Tibial nerve (tissue), 4 donors: ENCODE results near the gene SNED1. TPM values are rescaled to one million over a fixed set of nuclear protein-coding genes. Genes with fewer than 3 reads are reported as not detected.

ENCODE experiments used
- DNase-seq, 2 donors: peaks; one replicate each; pipeline ENCODE4 v3.0.0-alpha.2; 2019; ENCODE audit warnings: low spot score in 2 of 2
- H3K27ac ChIP-seq, 4 donors: fragments of 200-600 bp; sonication (generic) in 3 of 4; one replicate each; pipeline ENCODE4 v1.5.1; 2017 to 2019; ENCODE audit warnings: mild to moderate bottlenecking in 1 of 4
- H3K27me3 ChIP-seq, 2 donors: fragments of 200-600 bp; sonication (generic) in 1 of 2; one replicate each; pipeline versions ENCODE4 v1.5.1 to v1.6.0; 2017 to 2019
- H3K36me3 ChIP-seq, 3 donors: fragments of 200-600 bp; sonication (generic); one replicate each; pipeline ENCODE4 v1.5.1; 2018 to 2019
- H3K4me1 ChIP-seq, 4 donors: fragments of 200-600 bp; sonication (generic) in 3 of 4; one replicate each; pipeline ENCODE4 v1.5.1; 2017 to 2019
- H3K4me3 ChIP-seq, 4 donors: fragments of 200-600 bp; sonication (generic) in 3 of 4; one replicate each; pipeline ENCODE4 v1.5.1; 2017 to 2019; ENCODE audit warnings: mild to moderate bottlenecking in 1 of 4, moderate library complexity in 1 of 4
- H3K9me3 ChIP-seq, 4 donors: fragments of 200-600 bp; sonication (generic) in 3 of 4; one replicate each; pipeline ENCODE4 v1.5.1; 2017 to 2019
- CTCF ChIP-seq, 5 experiments: fragments of 200-600 bp in 3 of 5; fragments of 450-650 bp in 2 of 5; sonication (generic) in 3 of 5; IDR thresholded peaks; one replicate each; pipeline ENCODE4 v1.5.1; 2016 to 2019; ENCODE audit warnings: antibody characterized with exemption in 5 of 5, mild to moderate bottlenecking in 3 of 5, moderate library complexity in 2 of 5
- EP300 ChIP-seq, 2 donors: sonication (generic); formaldehyde crosslinking; IDR thresholded peaks; one replicate each; pipeline ENCODE4 v1.6.1; 2017; ENCODE audit warnings: antibody characterized with exemption in 2 of 2, mild to moderate bottlenecking in 1 of 2
- POLR2A ChIP-seq, 2 donors: fragments of 450-650 bp; IDR thresholded peaks; one replicate each; pipeline ENCODE4 v1.6.1; 2017; ENCODE audit warnings: antibody characterized with exemption in 2 of 2, mild to moderate bottlenecking in 2 of 2, moderate library complexity in 2 of 2
- WGBS, 2 donors: methylation state at CpG; one replicate each; pipeline ENCODE4 v1.1.5; 2018; 5-methylcytosine and 5-hydroxymethylcytosine counted together
- total RNA-seq, 4 donors: library from RNA; depleted of rRNA; stranded (reverse); fragments of >200 nt; gene quantifications; one replicate each; pipeline ENCODE4 v1.1.0, GENCODE V29; 2016

SNED1 gene
- total RNA-seq, 4 donors from 2014 or later: 116 to 226 (median 141) TPM

GRCh38 chr2:240966906-240967680 is 31.3 kb upstream of the SNED1 start:
- H3K27me3 ChIP-seq: no peaks in the 10 kb centered on the region
- H3K36me3 ChIP-seq: no peaks in the 10 kb centered on the region
- H3K4me1 ChIP-seq: peaks cover 0 to 44% (median 8%) of the 10 kb centered on the region in 4 donors
- H3K27ac ChIP-seq: no peak overlapping the region
- peaks cover 0 to 5% (median 0%) of the 10 kb centered on the region in 4 donors for H3K9me3 ChIP-seq
- 83 to 85% methylated on average over 28 to 31 of the region's 32 CpGs for WGBS, 2 donors
- H3K4me3 ChIP-seq: no peak overlapping the region
- TF ChIP-seq POLR2A (IDR thresholded peaks at IDR 0.05): no peak
- TF ChIP-seq CTCF (IDR thresholded peaks at IDR 0.05): no peak
- TF ChIP-seq EP300 (IDR thresholded peaks at IDR 0.05): no peak
- no peak for DNase-seq

GRCh38 chr2:240967681-240968621 is 30.5 kb upstream of the SNED1 start:
- Histone ChIP-seq H3K4me1 (peaks cover 0 to 44% (median 6%) of the 10 kb centered on the region in 4 donors), H3K36me3 (no peaks in the 10 kb centered on the region), H3K4me3 (no peak overlapping the region), H3K27ac (no peak overlapping the region), H3K27me3 (no peaks in the 10 kb centered on the region), H3K9me3 (peaks cover 0 to 5% (median 0%) of the 10 kb centered on the region in 4 donors)
- TF ChIP-seq EP300 (IDR thresholded peaks at IDR 0.05): no peak
- no peak for TF ChIP-seq POLR2A (IDR thresholded peaks at IDR 0.05)
- no peak for TF ChIP-seq CTCF (IDR thresholded peaks at IDR 0.05)
- 86 to 91% methylated on average over 31 to 33 of the region's 34 CpGs for WGBS, 2 donors
- DNase-seq: no peak

- no peak overlapping the region for H3K27ac ChIP-seq
- H3K36me3 ChIP-seq: no peaks in the 10 kb centered on the region
- H3K27me3 ChIP-seq: no peaks in the 10 kb centered on the region
- no peak for TF ChIP-seq EP300 (IDR thresholded peaks at IDR 0.05)
- no peak for TF ChIP-seq POLR2A (IDR thresholded peaks at IDR 0.05)
- no peak for TF ChIP-seq CTCF (IDR thresholded peaks at IDR 0.05)
- WGBS, 2 donors: 67 to 78% methylated on average over 12 to 13 of the region's 15 CpGs
- DNase-seq: no peak
- H3K9me3 ChIP-seq: peaks cover 0 to 14% (median 0%) of the 10 kb centered on the region in 4 donors
- H3K4me3 ChIP-seq: no peak overlapping the region
- H3K4me1 ChIP-seq: peaks cover 0 to 40% (median 3%) of the 10 kb centered on the region in 4 donors
Observed at GRCh38 chr2:240968731-240969624, 29.4 kb upstream of the SNED1 start.

GRCh38 chr2:240970104-240970503 is 28.3 kb upstream of the SNED1 start:
- WGBS, 2 donors: 88 to 94% methylated on average over 3 of the region's 3 CpGs
- H3K4me3 ChIP-seq: no peak overlapping the region
- peaks cover 0 to 17% (median 0%) of the 10 kb centered on the region in 4 donors for H3K9me3 ChIP-seq
- peaks cover 0 to 31% (median 3%) of the 10 kb centered on the region in 4 donors for H3K4me1 ChIP-seq
- no peaks in the 10 kb centered on the region for H3K27me3 ChIP-seq
- H3K27ac ChIP-seq: no peak overlapping the region
- H3K36me3 ChIP-seq: no peaks in the 10 kb centered on the region
- DNase-seq: no peak
- TF ChIP-seq EP300 (IDR thresholded peaks at IDR 0.05): no peak
- no peak for TF ChIP-seq CTCF (IDR thresholded peaks at IDR 0.05)
- no peak for TF ChIP-seq POLR2A (IDR thresholded peaks at IDR 0.05)
